Activated T-helper 9 cell treated with anti-CD3 and anti-CD28 coated beads, Interleukin-2, amount 50 U/mL, for 16 hours (primary cell): ENCODE measurements around the gene DDI2.
"Not testable (repeated sequence)": the region's sequence is repeated elsewhere in the genome, so short reads cannot be mapped to it uniquely, and the experiment has no call there.

Source experiments
- DNase-seq: peaks from one replicate; pipeline ENCODE4 v3.0.0-alpha.2; 2020; ENCODE audit warnings: low read depth

The DDI2 gene

GRCh38 chr1:15617173-15618076 lies at the start of gene DDI2:
DDI2 (plus strand) TSS chr1:15617458; CDS start chr1:15617671, 213 bp downstream.
- DNase-seq: peak; percentile 92

- no peak for DNase-seq
Measured at GRCh38 chr1:15568387-15569073, 48.7 kb upstream of the DDI2 start.

- no peak for DNase-seq
Measured at GRCh38 chr1:15570861-15571260, 46.4 kb upstream of the DDI2 start.

GRCh38 chr1:15571266-15571665 lies 46.0 kb upstream of the DDI2 start:
- no peak for DNase-seq

GRCh38 chr1:15573477-15573876 lies 43.8 kb upstream of the DDI2 start:
- no peak for DNase-seq

- DNase-seq: no peak
Measured at GRCh38 chr1:15574741-15575140, 42.5 kb upstream of the DDI2 start.

- DNase-seq: no peak
Measured at GRCh38 chr1:15575549-15576150, 41.6 kb upstream of the DDI2 start.

- no peak for DNase-seq
Measured at GRCh38 chr1:15577691-15578090, 39.6 kb upstream of the DDI2 start.

- DNase-seq: no peak
Measured at GRCh38 chr1:15578921-15579682, 38.2 kb upstream of the DDI2 start.

GRCh38 chr1:15579683-15580047 lies 37.6 kb upstream of the DDI2 start:
- no peak for DNase-seq

GRCh38 chr1:15583016-15583706 lies 34.1 kb upstream of the DDI2 start:
- DNase-seq: no peak

- peak; percentile 49 for DNase-seq
Measured at GRCh38 chr1:15584489-15585363, 32.5 kb upstream of the DDI2 start, which contains the start of gene AGMAT. AGMAT (minus strand) TSS chr1:15585051; CDS start chr1:15584967, 84 bp downstream.

- no peak for DNase-seq
Measured at GRCh38 chr1:15592285-15592684, 25.0 kb upstream of the DDI2 start.

GRCh38 chr1:15595809-15596617 lies 21.2 kb upstream of the DDI2 start:
- DNase-seq: no peak

GRCh38 chr1:15598436-15598835 lies 18.8 kb upstream of the DDI2 start:
- no peak for DNase-seq

GRCh38 chr1:15603050-15603965 lies 13.9 kb upstream of the DDI2 start:
- DNase-seq: peak; percentile 86

- DNase-seq: not testable (repeated sequence)
Measured at GRCh38 chr1:15603966-15604282, 13.3 kb upstream of the DDI2 start.

- DNase-seq: not testable (repeated sequence)
Measured at GRCh38 chr1:15604400-15604799, 12.9 kb upstream of the DDI2 start.
